HG03469 (cell line): ENCODE results near the gene NUBP2.

Experiments used
- ATAC-seq: cut with Tn5 transposase; IDR thresholded peaks from one replicate; pipeline ENCODE4 v1.9.1; 2021; ENCODE audit warnings: mild to moderate bottlenecking, moderate library complexity, moderate number of reproducible peaks; ENCODE audit not compliant: unreplicated experiment

The NUBP2 gene, protein sequence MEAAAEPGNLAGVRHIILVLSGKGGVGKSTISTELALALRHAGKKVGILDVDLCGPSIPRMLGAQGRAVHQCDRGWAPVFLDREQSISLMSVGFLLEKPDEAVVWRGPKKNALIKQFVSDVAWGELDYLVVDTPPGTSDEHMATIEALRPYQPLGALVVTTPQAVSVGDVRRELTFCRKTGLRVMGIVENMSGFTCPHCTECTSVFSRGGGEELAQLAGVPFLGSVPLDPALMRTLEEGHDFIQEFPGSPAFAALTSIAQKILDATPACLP

DNA sequence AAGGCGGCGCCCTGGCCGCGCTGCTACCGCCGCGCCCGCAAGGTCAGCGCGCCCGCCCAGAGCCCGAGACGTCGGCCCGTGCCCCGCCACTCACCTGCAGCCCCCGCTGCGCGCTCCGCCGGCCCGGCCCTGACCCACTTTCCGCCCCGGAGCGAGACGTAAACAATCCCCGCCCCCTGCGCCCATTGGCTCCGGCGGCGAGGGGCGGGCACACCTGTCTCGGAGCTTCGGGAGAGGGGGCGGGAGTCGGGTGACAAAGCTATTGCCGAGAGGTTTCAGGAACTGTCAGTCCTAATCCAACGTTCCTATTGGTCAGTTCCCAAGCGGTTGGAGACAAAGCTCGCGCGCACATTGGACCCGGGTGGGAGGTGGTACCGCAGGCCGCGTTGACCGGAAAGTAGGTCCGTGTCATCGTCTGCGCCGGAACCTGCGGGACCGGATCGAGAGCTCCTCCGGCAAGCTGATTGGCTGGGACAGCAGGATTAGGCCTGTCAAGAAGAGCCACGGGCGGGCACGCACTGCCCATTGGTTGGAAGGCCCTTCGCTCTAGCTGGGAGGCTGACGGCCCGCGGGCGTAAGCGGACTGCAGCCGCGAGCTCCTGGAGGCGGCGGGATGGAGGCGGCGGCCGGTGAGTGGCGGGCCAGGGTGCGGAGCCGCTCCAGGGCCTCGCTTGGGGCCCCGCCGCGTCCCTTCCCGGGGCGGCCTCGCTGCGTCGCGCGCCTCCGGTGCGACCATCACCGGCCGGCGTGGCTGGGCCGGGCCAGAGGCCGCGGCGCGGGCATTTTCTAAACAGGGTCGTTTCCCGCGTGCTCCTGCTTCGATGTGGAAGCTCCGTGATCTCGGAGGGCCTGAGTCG, at the start of gene NUBP2, which contains the start of gene SPSB3:
TSS of gene NUBP2 (plus strand) at position 553 of the 857 bp plus-strand sequence. CDS start at position 614, 61 bp downstream.
TSS of gene SPSB3 (minus strand) at position 164 of the 857 bp plus-strand sequence. CDS start 1,088 bp downstream, outside the sequence.
- peak; percentile 73 for ATAC-seq

DNA sequence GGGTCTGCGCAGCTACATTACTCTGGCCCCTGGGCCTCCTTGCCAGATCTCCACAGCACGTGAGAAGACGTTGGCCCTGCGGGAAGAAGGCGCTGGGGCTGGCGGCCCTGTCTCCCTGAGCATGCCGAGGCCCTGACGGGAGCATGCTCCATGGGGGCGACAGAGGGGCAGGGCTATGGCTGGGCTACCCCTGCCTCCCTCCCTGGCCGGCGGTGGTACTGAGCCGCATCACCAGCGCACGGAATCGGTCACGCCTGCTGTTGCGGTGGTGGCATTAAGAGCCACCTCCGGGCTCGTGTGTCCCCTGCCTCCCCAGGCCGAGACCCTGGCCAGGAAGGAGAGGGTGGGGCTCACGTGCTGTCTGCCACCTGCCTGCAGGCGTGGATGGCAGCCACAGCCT, 48.6 kb upstream of the NUBP2 start:
- ATAC-seq = no peak

DNA sequence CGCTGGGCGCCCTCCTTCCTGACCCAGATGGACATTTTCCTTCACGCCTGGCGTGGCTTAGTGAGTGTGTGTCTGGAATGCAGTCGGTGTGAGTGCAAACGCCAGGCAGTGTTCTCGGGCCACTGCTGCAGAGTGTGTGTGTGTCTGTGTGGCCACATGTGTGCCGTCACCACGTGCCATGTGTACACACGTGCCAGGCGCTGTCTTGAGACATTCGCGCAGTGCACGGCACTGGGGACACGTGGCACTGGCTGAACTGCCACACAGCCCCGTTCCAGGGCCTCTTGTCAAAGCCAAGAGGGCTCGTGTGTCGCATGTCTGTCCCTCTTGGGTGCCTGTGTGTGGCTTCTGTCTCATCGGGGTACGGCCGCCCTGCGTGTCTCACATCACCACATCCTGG, 47.9 kb upstream of the NUBP2 start:
- no peak for ATAC-seq

DNA sequence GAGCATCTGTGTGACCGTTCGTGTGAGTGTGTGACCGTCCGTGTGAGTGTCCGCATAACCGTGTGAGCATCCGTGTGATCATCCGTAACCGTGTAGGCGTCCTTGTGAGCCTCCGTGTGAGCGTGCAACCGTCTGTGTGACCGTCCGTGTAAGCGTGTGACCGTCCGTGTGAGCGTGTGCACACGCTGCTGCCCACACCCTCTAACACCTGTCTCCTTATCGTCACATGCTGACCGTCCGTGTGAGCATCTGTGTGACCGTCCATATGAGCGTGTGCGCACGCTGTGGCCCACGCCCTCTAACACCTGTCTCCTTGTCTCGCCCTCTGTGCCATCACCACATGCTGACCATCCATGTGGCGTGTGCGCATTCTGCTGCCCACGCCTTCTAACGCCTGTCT, 42.5 kb upstream of the NUBP2 start:
- ATAC-seq = no peak

DNA sequence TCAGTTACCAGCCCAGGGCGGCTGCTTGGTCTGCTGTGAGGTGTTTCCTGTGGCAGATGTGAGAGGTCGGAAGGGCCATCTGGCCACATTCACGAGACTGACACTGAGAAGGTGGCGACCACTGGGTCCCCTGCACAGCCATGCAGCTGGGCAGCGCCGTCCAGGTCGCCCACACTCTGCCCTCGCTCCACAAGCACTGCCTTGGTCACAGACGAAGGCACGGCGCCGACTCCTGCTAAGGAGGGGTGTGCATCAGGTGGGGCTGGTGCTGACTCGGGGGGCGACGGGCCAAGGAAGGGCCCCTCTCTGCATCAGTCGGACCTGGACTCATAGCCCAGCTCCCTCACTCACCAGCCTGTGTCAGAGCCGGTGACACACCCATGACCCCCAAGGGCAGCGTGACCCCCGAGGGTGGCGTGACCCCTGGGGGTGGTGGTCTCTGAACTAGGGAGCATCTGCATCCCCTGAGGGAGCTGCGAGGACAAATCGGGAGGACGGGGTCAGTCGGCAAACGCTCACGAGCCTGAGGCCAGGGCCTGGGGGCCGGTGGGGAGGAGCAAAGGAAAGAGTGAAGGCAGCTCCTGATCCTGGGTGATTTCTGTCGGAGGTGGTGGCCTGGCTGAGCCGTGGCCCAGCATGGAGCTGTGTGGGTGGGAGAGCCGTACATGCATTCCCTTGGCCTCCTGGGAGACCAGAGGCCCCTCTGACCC, 41.8 kb upstream of the NUBP2 start:
- no peak for ATAC-seq

DNA sequence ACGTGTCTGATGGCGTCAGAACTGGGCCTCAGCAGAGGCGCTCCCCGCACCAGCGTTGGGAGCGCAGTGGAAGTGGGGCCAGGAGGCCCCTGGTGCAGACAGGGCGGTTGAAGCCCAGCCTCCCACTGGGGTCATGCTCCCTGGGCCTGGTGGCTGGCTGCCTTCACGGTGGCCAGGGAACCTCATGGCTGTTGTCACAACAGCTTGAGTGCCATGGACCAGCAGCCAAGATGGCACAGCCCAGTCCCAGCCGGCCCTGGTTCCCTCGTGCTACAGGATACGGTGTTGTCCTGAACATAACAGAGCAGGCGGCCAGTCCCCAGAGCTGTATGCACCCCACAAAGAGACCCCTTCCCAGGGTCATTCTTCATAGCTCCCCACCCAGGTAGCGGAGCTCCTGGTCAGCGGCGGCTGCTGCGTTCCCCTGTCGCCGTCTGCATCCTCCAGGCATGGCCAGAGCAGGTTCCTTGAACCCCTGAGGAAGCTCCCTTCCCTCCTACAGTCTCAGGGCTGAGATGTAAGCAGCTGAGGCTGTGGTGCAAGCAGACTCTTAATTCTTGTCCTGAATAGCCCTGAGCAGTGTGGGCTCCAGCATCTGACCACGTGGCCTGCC, 41.1 kb upstream of the NUBP2 start:
- ATAC-seq = no peak

DNA sequence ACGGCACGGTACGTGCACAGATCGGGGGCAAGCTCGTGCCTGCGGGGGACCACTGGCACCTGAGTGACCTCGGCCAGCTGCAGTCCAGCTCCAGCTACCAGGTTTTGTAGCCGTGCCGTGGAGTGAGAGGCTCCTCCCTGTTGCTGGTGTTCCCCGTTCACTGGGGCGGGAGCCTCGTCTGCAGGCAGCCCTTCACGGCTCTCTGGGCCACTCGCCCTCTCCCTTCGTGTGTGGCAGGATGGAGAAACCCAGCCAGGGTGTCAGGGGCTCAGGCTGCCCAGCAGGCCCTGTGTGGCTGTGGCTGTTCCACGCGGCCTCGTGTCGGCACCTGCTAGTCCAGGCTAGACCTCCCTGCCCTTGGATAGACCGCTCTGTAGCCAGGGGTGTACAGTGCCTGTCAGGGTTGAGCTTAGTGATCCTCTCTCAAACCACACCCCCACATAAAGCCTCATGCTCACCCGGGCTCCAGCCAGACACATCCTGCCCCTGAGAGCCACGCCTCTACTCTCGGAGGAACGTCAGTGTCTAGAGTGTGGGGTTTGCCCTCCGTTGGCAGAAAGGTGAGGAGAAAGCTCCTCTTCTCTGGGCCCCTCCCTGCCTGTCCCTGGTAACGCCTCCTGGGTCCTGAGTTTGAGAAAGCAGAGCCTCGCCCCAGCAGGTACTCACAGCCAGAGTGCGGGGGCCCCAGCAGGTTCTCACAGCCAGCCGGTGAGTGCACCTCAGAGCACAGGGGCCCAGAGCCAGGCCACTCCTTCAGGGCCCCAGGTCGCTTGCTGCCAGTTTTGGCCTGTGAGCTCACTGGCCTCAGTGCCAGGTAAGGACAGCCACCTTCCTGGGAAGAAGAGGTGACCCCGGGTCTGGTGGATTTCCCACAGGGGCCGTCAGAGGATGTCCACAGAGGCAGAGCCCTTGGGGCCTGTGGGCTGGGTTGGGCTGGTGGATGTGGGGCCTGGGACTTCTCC, 39.1 kb upstream of the NUBP2 start:
- no peak for ATAC-seq

DNA sequence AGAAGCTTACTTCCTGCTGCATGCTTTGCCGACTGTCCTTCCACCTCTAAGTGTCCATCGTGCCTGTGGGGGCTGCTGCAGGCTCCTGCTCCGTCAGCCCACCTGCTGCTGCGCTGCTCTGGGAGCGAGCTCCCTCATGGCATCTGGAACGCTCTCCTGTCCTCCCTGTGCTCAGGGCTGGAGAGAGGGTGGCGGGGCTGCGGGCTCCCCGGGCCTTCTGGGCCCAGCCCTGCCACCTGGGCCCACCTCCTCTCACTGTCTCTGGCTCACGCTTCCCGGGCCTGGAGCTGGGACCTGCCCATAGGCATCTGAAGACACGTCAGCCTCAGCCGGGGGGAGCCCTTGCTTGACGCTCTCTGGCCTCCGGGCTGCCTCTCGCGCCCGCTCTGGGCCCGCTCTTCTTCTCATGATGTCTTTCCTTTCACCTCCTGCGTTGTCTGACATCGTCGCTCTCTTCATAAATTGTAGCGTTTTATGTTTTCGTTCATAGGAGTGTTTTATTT, 38.4 kb upstream of the NUBP2 start:
- ATAC-seq = no peak

DNA sequence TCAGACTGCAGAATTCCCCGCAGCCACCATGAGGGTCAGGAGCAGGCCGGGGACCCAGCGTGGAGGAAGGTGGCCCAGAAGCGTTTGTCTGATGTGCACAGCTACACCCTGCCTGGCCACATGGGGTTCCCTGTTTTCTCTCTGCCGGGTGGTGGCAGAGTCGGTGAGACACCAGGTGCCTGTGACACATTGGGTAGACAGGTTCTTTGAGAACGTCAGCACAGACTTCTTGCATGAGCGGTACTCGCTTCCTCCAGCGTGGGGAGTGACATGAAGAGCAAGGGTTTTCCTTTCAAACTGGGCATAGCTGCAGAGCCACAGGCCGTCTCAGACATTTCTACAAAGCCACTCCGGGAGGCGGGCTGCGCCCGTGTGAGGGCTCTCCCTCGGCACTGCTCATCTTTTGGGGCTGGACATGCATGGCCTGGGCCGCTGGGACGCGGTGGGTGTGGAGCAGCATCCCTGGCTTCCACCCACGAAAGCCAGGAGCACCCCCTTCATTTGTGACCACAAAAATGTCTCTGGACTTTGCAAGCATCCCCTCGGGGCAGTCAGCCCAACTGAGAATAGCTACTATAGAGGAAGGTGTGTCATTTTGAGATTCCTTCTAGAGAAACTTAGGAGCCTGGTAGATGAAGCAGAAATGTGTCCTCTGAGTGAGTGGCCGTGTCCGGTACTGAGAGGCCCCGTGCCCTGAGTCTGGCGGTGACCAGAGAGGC, 37.4 kb upstream of the NUBP2 start:
- ATAC-seq = no peak

DNA sequence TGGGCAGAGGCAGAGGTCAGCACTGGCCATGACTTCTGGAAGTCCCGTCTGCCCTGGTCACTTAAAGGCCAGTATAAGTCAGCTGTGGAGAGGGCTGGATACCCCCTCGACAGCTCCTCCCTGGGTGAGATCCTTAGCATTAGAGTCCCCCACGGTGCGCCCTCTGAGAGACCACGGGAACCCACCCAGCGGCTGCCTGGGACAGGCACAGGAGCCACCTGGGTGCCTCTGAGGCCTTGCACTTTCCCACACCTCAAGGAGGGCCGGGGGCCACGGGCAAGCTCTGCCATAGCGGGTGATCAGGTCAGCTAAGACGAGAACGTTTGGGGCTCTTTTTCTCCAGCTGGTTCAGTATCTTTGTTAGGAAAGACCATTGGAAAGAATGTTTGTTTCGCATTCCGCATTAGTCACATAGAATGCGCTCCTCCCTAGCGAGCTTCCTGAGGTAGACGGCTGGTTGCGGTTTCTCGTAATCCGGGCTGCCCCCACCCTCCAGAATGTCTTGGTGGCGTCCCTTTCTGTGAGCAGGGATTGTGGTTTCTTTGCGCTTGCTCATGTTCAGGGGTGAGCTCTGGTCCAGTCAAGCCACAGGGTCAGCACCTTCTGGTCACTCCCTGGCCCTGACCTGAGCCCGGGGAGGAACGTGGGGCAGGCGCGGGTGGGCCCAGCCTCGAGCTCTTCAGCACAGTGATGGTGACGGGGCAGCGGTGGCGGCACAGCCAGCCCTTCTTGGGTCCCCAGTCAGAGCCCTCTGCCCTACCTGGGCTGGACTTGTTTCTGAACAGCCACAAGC, 36.7 kb upstream of the NUBP2 start:
- no peak for ATAC-seq

DNA sequence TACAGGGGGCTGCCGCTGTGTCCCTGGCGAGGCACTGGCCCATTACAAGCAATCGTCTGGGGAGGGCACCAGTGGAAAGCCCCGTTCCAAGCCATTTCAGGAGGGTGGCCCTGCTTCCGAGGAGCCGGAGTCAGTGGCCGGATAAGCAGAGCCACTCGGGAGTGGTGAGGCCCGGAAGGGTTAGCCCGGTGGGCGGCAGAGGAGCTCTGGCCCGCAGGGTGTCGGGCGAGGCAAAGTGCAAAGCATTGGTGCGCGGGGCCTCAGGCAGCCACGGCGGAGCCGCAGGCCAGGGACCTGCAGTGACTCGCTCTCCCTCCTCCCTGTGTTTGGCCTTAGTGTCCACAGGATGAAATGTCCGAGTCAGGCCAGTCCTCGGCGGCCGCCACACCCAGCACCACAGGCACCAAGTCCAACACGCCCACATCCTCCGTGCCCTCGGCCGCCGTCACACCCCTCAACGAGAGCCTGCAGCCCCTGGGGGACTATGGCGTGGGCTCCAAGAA, 36.0 kb upstream of the NUBP2 start:
- ATAC-seq = no peak

DNA sequence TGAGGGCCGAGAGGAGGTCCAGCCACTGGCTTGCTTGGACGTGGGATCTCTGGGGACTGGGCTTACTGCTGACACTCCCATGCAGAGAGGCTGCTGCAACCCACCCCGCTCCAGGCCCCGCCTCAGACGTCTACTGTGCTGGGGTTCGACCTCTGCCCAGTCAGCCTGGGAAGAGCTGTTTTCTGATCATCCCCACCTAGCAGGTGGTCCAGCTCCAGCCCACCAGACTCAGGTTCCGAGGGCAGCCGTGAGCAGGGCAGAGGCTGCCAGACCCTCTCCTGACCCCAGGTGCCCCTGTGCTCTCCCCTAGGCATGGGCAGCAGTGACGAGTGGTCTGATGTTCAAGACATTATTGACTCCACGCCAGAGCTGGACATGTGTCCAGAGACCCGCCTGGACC, 34.8 kb upstream of the NUBP2 start:
- ATAC-seq = no peak

DNA sequence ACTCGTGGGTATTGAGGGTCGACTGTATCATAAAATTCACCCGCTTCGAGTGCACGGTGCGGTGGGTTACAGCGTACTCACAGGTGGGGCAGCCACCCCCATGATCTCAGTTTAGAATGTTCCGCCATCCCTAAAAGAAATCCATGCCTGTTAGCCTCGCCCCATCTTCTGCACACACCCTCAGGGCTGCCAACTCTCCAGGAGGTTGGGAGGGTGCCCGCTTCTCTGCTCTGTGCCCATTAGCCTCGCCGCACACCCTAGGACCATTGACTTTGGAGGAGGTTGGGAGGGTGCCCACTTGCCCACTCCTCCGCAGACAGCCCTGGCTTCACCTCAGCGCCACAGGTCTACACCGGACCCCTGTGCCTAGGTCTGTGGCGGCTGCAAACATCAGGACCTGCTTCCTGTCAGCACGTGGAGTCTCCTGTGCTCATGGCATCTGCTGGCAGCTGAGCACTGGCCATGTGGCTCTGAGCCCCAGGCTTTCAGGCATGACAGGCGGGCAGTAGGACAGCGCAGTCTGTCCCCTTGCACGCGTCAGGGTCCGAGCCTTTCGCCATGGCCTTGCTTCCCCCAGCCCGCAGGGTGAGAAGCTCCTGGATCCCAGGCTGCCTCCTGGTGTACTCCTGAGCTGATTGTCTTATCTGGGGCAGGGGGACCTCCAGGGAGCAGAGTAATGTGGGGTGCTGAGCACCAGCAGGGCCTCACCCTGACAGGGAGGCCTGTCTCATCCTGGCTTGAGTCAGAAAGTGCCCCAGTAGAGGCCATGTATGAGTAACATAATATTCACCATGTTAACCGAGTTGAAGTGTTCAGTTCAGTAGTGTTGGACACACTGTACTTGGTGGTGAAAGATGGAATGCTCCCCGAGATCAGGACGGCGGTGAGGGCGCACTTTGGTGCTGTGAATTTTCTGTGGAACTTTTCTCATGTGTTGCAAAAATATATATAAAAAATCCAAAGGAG, 33.3 kb upstream of the NUBP2 start:
- ATAC-seq = no peak

DNA sequence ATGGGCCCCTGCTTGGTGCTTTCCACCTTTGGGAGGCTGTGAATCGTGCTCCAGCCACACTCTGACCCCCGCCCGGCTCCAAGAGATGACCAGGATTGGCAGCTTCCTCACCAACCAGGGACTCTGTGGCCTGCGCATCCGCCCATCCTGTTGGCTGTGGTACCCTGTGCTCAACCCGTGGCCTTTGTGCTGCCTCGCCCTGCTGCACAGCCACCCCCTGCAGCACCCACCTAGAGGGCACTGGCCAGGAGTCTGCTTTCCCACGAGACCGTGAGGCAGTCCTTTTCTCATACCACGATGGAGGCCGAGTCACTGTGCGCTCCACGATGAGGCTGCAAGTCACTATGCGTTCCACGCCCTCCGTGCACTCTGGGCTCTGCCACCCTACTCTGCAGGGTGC, 30.8 kb upstream of the NUBP2 start:
- no peak for ATAC-seq

DNA sequence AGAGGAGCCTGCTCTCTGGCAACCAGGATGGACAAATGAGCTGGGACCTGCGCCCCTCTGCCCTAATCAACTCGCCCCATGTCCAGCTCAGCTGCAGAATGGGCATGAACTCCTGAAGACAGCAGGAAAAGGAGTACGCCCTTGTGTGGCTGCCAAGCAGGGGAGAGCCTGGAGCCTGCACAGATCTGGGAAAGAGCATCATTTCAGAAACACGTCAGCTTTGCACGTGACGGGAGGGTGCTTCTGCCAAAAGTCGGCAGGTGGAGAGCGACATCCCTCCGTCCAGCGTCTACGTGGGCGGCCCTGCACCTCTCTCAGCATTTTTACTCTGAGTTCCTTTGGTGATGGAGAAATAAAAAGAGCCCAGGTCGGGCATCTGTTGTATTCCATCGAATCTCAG, 29.9 kb upstream of the NUBP2 start:
- ATAC-seq = no peak

DNA sequence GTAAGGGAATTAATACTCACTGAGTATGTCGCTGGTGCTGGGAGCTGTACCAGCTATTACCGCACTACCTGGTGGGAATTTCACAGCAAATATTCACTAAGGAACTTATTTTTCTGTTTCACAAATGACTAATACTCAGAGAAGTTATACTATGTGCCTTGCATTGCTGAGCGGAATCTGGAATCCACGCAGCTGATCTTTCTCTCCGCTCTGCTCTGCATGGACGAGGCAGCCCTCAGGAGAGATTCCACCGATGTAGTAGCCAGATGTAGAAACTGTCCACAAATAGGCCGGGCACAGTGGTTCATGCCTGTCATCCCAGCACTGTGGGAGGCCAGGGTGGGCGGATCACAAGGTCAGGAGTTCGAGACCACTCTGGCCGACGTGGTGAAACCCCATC, 28.6 kb upstream of the NUBP2 start:
- ATAC-seq = no peak
